OCI-LY7 (cell line): ENCODE data around the gene IPPK. TPM values are rescaled to one million over a fixed set of nuclear protein-coding genes. Genes with fewer than 3 reads are reported as not detected.

Experiments used
- BruUV-seq: library from RNA; stranded (reverse); fragments of 400-500 nt; replicated peaks from 2 replicates; lab custom pipeline; 2021; lab: Mats Ljungman, UMichigan
- CTCF ChIA-PET: fragments of 300-600 bp; sonication (Branson Sonifier 250); formaldehyde crosslinking; loops from one replicate; lab custom pipeline; 2022; ENCODE audit warnings: antibody characterized with exemption; ENCODE audit not compliant: unreplicated experiment; lab: Charles Lee
- POLR2A ChIA-PET: fragments of 300-600 bp; sonication (Branson Sonifier 250); formaldehyde crosslinking; loops from one replicate; lab custom pipeline; 2022; ENCODE audit warnings: antibody characterized with exemption; lab: Charles Lee
- DNase-seq: peaks from one replicate; pipeline ENCODE4 v3.0.0-alpha.2; 2015; ENCODE audit warnings: low spot score
- H2AFZ ChIP-seq: fragments of 200-600 bp; sonication (generic), shearing (Covaris generic); 2 replicates; pipeline ENCODE4 v1.6.1; 2014; ENCODE audit warnings: mild to moderate bottlenecking, antibody characterized with exemption, low read length, moderate library complexity
- H3K27ac ChIP-seq: fragments of 200-600 bp; sonication (generic); 2 replicates; pipeline ENCODE4 v1.5.1; 2014; ENCODE audit warnings: mixed run types, low read depth, mild to moderate bottlenecking, moderate library complexity, low read length, inconsistent platforms; ENCODE audit not compliant: poor library complexity, severe bottlenecking
- H3K36me3 ChIP-seq: fragments of 200-600 bp; sonication (generic); 2 replicates; pipeline ENCODE4 v1.6.1; 2014; ENCODE audit warnings: mild to moderate bottlenecking, antibody characterized with exemption, low read length, moderate library complexity, mixed read lengths; ENCODE audit not compliant: insufficient read depth
- H3K4me1 ChIP-seq: fragments of 200-600 bp; sonication (generic); 2 replicates; pipeline ENCODE4 v1.5.1; 2014; ENCODE audit warnings: mild to moderate bottlenecking, low read length; ENCODE audit not compliant: insufficient read depth, poor library complexity, severe bottlenecking
- H3K4me2 ChIP-seq: fragments of 200-600 bp; sonication (generic); 2 replicates; pipeline ENCODE4 v1.6.1; 2014; ENCODE audit warnings: mild to moderate bottlenecking, low read length
- H3K4me3 ChIP-seq: fragments of 200-600 bp; sonication (generic); 2 replicates; pipeline ENCODE4 v1.5.1; 2014; ENCODE audit warnings: mild to moderate bottlenecking, low read depth, low read length; ENCODE audit not compliant: poor library complexity, severe bottlenecking
- H3K79me2 ChIP-seq: fragments of 200-600 bp; sonication (generic); 2 replicates; pipeline ENCODE4 v1.6.1; 2016; ENCODE audit warnings: low read depth, mild to moderate bottlenecking, low read length, moderate library complexity, mixed read lengths; ENCODE audit not compliant: insufficient read depth
- H3K9me2 ChIP-seq: fragments of 200-600 bp; sonication (generic); 2 replicates; pipeline ENCODE4 v1.6.1; 2016; ENCODE audit warnings: mild to moderate bottlenecking, low read length, mixed read lengths; ENCODE audit not compliant: insufficient read depth
- H3K9me3 ChIP-seq: fragments of 200-600 bp; sonication (generic); 2 replicates; pipeline ENCODE4 v1.6.1; 2014; ENCODE audit warnings: mild to moderate bottlenecking, mixed run types, low read length, mixed read lengths
- H4K20me1 ChIP-seq: fragments of 200-600 bp; sonication (generic); 2 replicates; pipeline ENCODE4 v1.6.1; 2014; ENCODE audit warnings: mild to moderate bottlenecking, antibody characterized with exemption, low read length, moderate library complexity, mixed read lengths; ENCODE audit not compliant: insufficient read depth
- CTCF ChIP-seq: fragments of 200-600 bp; sonication (generic); conservative IDR thresholded peaks from 2 replicates; pipeline ENCODE4 v1.5.1; 2014; ENCODE audit warnings: mild to moderate bottlenecking, antibody characterized with exemption, low read length, moderate library complexity, mixed read lengths
- EZH2phosphoT487 ChIP-seq: fragments of 200-600 bp; sonication (generic); IDR thresholded peaks from 2 replicates; pipeline ENCODE4 v1.6.1; 2018; ENCODE audit warnings: low read depth, borderline replicate concordance, mild to moderate bottlenecking, mixed run types, antibody characterized with exemption, low read length, moderate library complexity, mixed read lengths
- intact Hi-C: fragments of 100-400 bp; cut with micrococcal nuclease; formaldehyde crosslinking; loops from one replicate; pipeline ENCODE4 v1.10.0; 2022; ENCODE audit not compliant: unreplicated experiment
- total RNA-seq, 2 experiments: library from RNA; depleted of rRNA in 1 of 2; stranded (reverse); fragments of >200 nt in 1 of 2; shearing (Covaris generic) in 1 of 2; gene quantifications; 2 replicates each; pipeline ENCODE4 v1.2.3, GENCODE V29; 2014 to 2022

IPPK gene
- total RNA-seq, 2 experiments from 2014 or later, result 10.3 to 12.7 TPM

DNA sequence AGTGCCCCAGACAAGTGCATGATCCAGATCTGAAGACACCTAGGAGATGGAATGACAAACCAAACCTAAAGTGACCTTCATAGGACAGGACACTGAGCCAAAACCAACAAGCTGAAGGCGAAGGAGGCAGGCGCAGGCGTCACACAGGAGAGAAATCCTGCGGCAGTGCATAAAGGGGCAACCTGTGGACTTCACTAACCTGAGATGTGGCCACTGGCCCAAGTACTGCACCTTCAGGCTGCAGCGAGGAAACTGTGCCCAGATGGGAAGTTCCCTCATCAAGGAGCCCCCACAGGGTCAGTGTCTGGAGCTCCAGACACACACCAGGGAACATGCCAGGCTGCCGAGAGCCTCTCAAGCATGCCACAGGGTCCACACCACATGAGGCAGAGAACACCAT is 3.7 kb downstream of the IPPK start:
- Histone ChIP-seq H3K4me2 (no peak overlapping the region; the same call in 1 of the 2 replicates), H2AFZ (no peak overlapping the region), H3K4me1 (peaks cover 22% of the 10 kb centered on the region), H3K36me3 (peaks cover 35% of the 10 kb centered on the region; the same call in 1 of the 2 replicates), H3K79me2 (peaks cover 43% of the 10 kb centered on the region; the same call in 1 of the 2 replicates), H4K20me1 (peaks cover 6% of the 10 kb centered on the region; the same call in 1 of the 2 replicates), H3K4me3 (no peak overlapping the region), H3K9me3 (no peaks in the 10 kb centered on the region), H3K9me2 (no peaks in the 10 kb centered on the region), H3K27ac (no peak overlapping the region)
- no peak for DNase-seq
- ChIA-PET POLR2A (no interaction called here), CTCF (no interaction called here)
- no TSS peak for BruUV-seq
- TF ChIP-seq CTCF, result no peak
- TF ChIP-seq EZH2phosphoT487, result no peak
- intact Hi-C loops, result no loop called here

DNA sequence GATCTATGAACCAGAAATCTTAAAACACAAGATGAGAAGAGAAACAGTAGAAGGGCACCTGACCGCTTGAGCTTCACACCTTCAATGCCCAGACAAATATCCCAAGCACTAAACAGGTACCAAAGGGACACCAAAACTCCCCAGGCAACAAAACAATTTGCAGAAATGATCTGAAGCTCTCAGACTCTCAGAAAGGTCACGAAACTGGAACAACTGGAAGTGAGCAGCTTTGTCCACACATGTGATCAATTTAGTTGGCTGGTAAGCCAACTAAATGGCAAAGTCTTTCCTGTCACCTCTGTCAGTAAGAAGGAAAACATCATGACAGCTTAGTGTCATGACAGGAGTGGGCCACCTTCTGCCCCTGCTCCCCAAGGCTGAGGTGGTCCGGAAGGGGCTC is 4.1 kb downstream of the IPPK start:
- POLR2A ChIA-PET, result no interaction called here
- no TSS peak for BruUV-seq
- CTCF ChIA-PET, result no interaction called here

More for the DNA sequence above, 4.1 kb downstream of the IPPK start:
- no peaks in the 10 kb centered on the region for H3K9me3 ChIP-seq
- H3K9me2 ChIP-seq, result no peaks in the 10 kb centered on the region
- no peak overlapping the region for H3K4me3 ChIP-seq
- TF ChIP-seq EZH2phosphoT487 (no peak), CTCF (no peak)
- DNase-seq, result no peak
- peaks cover 39% of the 10 kb centered on the region; the same call in 1 of the 2 replicates for H3K79me2 ChIP-seq
- H3K4me2 ChIP-seq, result no peak overlapping the region; the same call in 1 of the 2 replicates
- peaks cover 18% of the 10 kb centered on the region for H3K4me1 ChIP-seq
- H4K20me1 ChIP-seq, result peaks cover 6% of the 10 kb centered on the region; the same call in 1 of the 2 replicates
- intact Hi-C loops, result no loop called here
- H3K27ac ChIP-seq, result no peak overlapping the region
- H3K36me3 ChIP-seq, result peaks cover 35% of the 10 kb centered on the region; the same call in 1 of the 2 replicates
- H2AFZ ChIP-seq, result no peak overlapping the region
